C4-2B (cell line): ENCODE data around the gene ABCD4.

ENCODE experiments used
- ZFX ChIP-seq: fragments of 450-650 bp; IDR thresholded peaks from 2 replicates; pipeline ENCODE4 v1.6.1; 2017
- TF ChIP-seq, protein P1 (sequence below): fragments of 450-650 bp; conservative IDR thresholded peaks from 2 replicates; pipeline ENCODE4 v1.5.1; 2017; ENCODE audit warnings: mild to moderate bottlenecking

DNA sequence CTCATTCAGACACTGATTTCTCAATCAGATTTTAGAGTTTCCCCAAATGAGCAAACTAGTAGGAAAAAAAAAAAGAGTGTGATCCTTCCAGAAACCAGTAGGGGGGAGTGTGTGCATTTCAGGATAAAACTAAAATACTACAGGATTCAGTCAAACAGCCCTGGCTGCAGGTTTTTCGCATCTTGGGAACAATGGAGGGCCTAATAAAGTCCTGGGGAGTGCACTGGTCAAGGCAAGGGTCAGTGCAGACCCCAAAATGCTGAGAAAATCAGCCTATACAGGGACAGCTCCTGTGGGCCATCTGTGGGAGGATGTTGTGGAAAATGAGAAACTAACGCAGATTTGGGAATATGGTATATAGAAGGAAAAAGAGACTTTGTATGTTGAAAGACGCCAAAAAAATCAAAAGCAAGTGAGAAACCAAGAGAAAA lies 22.2 kb upstream of the ABCD4 start:
- TF ChIP-seq, protein P1, sequence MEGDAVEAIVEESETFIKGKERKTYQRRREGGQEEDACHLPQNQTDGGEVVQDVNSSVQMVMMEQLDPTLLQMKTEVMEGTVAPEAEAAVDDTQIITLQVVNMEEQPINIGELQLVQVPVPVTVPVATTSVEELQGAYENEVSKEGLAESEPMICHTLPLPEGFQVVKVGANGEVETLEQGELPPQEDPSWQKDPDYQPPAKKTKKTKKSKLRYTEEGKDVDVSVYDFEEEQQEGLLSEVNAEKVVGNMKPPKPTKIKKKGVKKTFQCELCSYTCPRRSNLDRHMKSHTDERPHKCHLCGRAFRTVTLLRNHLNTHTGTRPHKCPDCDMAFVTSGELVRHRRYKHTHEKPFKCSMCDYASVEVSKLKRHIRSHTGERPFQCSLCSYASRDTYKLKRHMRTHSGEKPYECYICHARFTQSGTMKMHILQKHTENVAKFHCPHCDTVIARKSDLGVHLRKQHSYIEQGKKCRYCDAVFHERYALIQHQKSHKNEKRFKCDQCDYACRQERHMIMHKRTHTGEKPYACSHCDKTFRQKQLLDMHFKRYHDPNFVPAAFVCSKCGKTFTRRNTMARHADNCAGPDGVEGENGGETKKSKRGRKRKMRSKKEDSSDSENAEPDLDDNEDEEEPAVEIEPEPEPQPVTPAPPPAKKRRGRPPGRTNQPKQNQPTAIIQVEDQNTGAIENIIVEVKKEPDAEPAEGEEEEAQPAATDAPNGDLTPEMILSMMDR: peak; percentile 87
- no peak for TF ChIP-seq ZFX
